PC-9 (cell line): Measurements from ENCODE around the gene FEZ2. TPM values are rescaled to one million over a fixed set of nuclear protein-coding genes. Genes with fewer than 3 reads are reported as not detected.
A peak's percentile ranks its signal among the peaks of the same experiment; 100 is the strongest.

Source experiments
- BruUV-seq: library from RNA; stranded (reverse); fragments of 400-500 nt; replicated peaks from 2 replicates; lab custom pipeline; 2021; lab: Mats Ljungman, UMichigan
- CTCF ChIA-PET: fragments of 300-600 bp; sonication (Branson Sonifier 250); formaldehyde crosslinking; loops from one replicate; lab custom pipeline; 2022; ENCODE audit warnings: antibody characterized with exemption; lab: Charles Lee
- POLR2A ChIA-PET: fragments of 300-600 bp; sonication (Branson Sonifier 250); formaldehyde crosslinking; loops from one replicate; lab custom pipeline; 2022; ENCODE audit warnings: antibody characterized with exemption; ENCODE audit not compliant: unreplicated experiment; lab: Charles Lee
- DNase-seq, 2 experiments: peaks; one replicate each; pipeline versions ENCODE4 v3.0.0 to v3.0.0-alpha.2; 2015 to 2022; ENCODE audit warnings: mixed read lengths in 1 of 2
- H2AFZ ChIP-seq: fragments of 200-600 bp; sonication (generic); 2 replicates; pipeline ENCODE4 v1.8.1; 2017; ENCODE audit warnings: antibody characterized with exemption
- H3F3A ChIP-seq: fragments of 200-600 bp; sonication (generic); 2 replicates; pipeline ENCODE4 v1.8.1; 2017; ENCODE audit warnings: antibody characterized with exemption, mild to moderate bottlenecking, low read depth; ENCODE audit not compliant: insufficient read depth
- H3K27ac ChIP-seq: fragments of 200-600 bp; sonication (generic); 2 replicates; pipeline ENCODE4 v1.6.1; 2016; ENCODE audit warnings: mixed run types
- H3K27me3 ChIP-seq: fragments of 200-600 bp; sonication (generic); 2 replicates; pipeline ENCODE4 v1.6.1; 2016; ENCODE audit warnings: low read depth, mixed run types; ENCODE audit not compliant: insufficient read depth
- H3K36me3 ChIP-seq: fragments of 200-600 bp; sonication (generic); 2 replicates; pipeline ENCODE4 v1.6.1; 2016; ENCODE audit warnings: low read depth, mixed run types
- H3K4me1 ChIP-seq: fragments of 200-600 bp; sonication (generic); replicated peaks from 2 replicates; pipeline ENCODE4 v1.6.1; 2016; ENCODE audit warnings: mixed run types; ENCODE audit not compliant: insufficient read depth
- H3K4me2 ChIP-seq: fragments of 200-600 bp; sonication (generic); 2 replicates; pipeline ENCODE4 v1.6.1; 2017; ENCODE audit warnings: mixed run types
- H3K4me3 ChIP-seq: fragments of 200-600 bp; sonication (generic); 2 replicates; pipeline ENCODE4 v1.6.1; 2016; ENCODE audit warnings: mixed run types
- H3K79me2 ChIP-seq: fragments of 200-600 bp; sonication (generic); 2 replicates; pipeline ENCODE4 v1.6.1; 2017; ENCODE audit warnings: low read depth, mixed run types
- H3K9me2 ChIP-seq: fragments of 200-600 bp; sonication (generic); 2 replicates; pipeline ENCODE4 v1.8.1; 2017; ENCODE audit warnings: mild to moderate bottlenecking; ENCODE audit not compliant: insufficient read depth
- H3K9me3 ChIP-seq: fragments of 200-600 bp; sonication (generic); 2 replicates; pipeline ENCODE4 v1.8.1; 2016; ENCODE audit warnings: low read depth; ENCODE audit not compliant: insufficient read depth
- H4K20me1 ChIP-seq: fragments of 200-600 bp; sonication (generic); 2 replicates; pipeline ENCODE4 v1.8.1; 2017; ENCODE audit not compliant: insufficient read depth
- EZH2 ChIP-seq: fragments of 200-600 bp; sonication (generic); IDR thresholded peaks from 2 replicates; pipeline ENCODE4 v1.8.0; 2017; ENCODE audit warnings: antibody characterized with exemption, low read depth
- intact Hi-C: fragments of 100-400 bp; cut with micrococcal nuclease; formaldehyde crosslinking; loops from one replicate; pipeline ENCODE4 v1.10.0; 2022; ENCODE audit not compliant: unreplicated experiment
- total RNA-seq: library from RNA; stranded (reverse); gene quantifications from 2 replicates; pipeline ENCODE4 v1.2.3, GENCODE V29; 2021
- TF ChIP-seq, protein P1 (sequence below): fragments of 200-600 bp; sonication (generic); conservative IDR thresholded peaks from 2 replicates; pipeline ENCODE4 v1.6.1; 2017; ENCODE audit warnings: mixed run types, antibody characterized with exemption, mild to moderate bottlenecking, moderate library complexity

Gene FEZ2
- total RNA-seq, 1 experiment from 2014 or later = 33.9 TPM

GRCh38 chr2:36616947-36617346 is 19.0 kb upstream of the FEZ2 start:
- CTCF ChIA-PET = no interaction called here
- no TSS peak for BruUV-seq
- POLR2A ChIA-PET = no interaction called here

GRCh38 chr2:36615222-36615621 is 17.3 kb upstream of the FEZ2 start:
- H3K4me1 ChIP-seq = peaks cover 41% of the 10 kb centered on the region
- POLR2A ChIA-PET = no interaction called here
- no peaks in the 10 kb centered on the region for H3K36me3 ChIP-seq
- CTCF ChIA-PET = no interaction called here
- no peak for DNase-seq
- no peak overlapping the region for H3K4me2 ChIP-seq
- no peak overlapping the region; the same call in 1 of the 2 replicates for H2AFZ ChIP-seq
- H3K27ac ChIP-seq = no peak overlapping the region
- peaks cover 25% of the 10 kb centered on the region; the same call in 1 of the 2 replicates for H3F3A ChIP-seq
- intact Hi-C loops = no loop called here
- H3K4me3 ChIP-seq = no peak overlapping the region
- H3K9me3 ChIP-seq = no peaks in the 10 kb centered on the region
- no peaks in the 10 kb centered on the region for H3K9me2 ChIP-seq
- H4K20me1 ChIP-seq = no peaks in the 10 kb centered on the region
- H3K27me3 ChIP-seq = no peaks in the 10 kb centered on the region
- no peaks in the 10 kb centered on the region for H3K79me2 ChIP-seq
- no peak for TF ChIP-seq EZH2
- TF ChIP-seq, protein P1, sequence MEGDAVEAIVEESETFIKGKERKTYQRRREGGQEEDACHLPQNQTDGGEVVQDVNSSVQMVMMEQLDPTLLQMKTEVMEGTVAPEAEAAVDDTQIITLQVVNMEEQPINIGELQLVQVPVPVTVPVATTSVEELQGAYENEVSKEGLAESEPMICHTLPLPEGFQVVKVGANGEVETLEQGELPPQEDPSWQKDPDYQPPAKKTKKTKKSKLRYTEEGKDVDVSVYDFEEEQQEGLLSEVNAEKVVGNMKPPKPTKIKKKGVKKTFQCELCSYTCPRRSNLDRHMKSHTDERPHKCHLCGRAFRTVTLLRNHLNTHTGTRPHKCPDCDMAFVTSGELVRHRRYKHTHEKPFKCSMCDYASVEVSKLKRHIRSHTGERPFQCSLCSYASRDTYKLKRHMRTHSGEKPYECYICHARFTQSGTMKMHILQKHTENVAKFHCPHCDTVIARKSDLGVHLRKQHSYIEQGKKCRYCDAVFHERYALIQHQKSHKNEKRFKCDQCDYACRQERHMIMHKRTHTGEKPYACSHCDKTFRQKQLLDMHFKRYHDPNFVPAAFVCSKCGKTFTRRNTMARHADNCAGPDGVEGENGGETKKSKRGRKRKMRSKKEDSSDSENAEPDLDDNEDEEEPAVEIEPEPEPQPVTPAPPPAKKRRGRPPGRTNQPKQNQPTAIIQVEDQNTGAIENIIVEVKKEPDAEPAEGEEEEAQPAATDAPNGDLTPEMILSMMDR = no peak
- BruUV-seq = no TSS peak

More at GRCh38 chr2:36616947-36617346, 19.0 kb upstream of the FEZ2 start:
- intact Hi-C loops = no loop called here
- peaks cover 41% of the 10 kb centered on the region for H3K4me1 ChIP-seq
- H3K9me2 ChIP-seq = no peaks in the 10 kb centered on the region
- TF ChIP-seq, protein P1 = no peak
- no peak for TF ChIP-seq EZH2
- H3K79me2 ChIP-seq = no peaks in the 10 kb centered on the region
- no peaks in the 10 kb centered on the region for H3K27me3 ChIP-seq
- H3K4me2 ChIP-seq = peak overlapping the region; percentile 37
- peak in 1 of 2 experiments; percentile 80 for DNase-seq
- no peaks in the 10 kb centered on the region for H3K36me3 ChIP-seq
- H3K9me3 ChIP-seq = no peaks in the 10 kb centered on the region
- H3F3A ChIP-seq = peaks cover 25% of the 10 kb centered on the region; the same call in 1 of the 2 replicates
- H3K4me3 ChIP-seq = no peak overlapping the region
- H2AFZ ChIP-seq = no peak overlapping the region
- H4K20me1 ChIP-seq = no peaks in the 10 kb centered on the region
- peak overlapping the region; percentile 67 for H3K27ac ChIP-seq

GRCh38 chr2:36613801-36614200 is 15.8 kb upstream of the FEZ2 start:
- Histone ChIP-seq H3F3A (peaks cover 25% of the 10 kb centered on the region; the same call in 1 of the 2 replicates), H3K36me3 (no peaks in the 10 kb centered on the region), H3K9me2 (no peaks in the 10 kb centered on the region), H3K9me3 (no peaks in the 10 kb centered on the region), H4K20me1 (no peaks in the 10 kb centered on the region), H3K4me2 (no peak overlapping the region), H3K27me3 (no peaks in the 10 kb centered on the region), H3K4me1 (peaks cover 41% of the 10 kb centered on the region), H3K27ac (no peak overlapping the region), H2AFZ (no peak overlapping the region), H3K79me2 (no peaks in the 10 kb centered on the region), H3K4me3 (no peak overlapping the region)
- BruUV-seq = no TSS peak
- intact Hi-C loops = no loop called here
- no peak for DNase-seq
- no peak for TF ChIP-seq EZH2
- TF ChIP-seq, protein P1 = no peak
- ChIA-PET CTCF (no interaction called here), POLR2A (interaction anchor here (0.7 kb wide), 1 partner anchor 788 kb away, joined by 4 read pairs; no protein-coding TSS in a partner anchor)
